ENCODE measurements around the gene LDLRAD3. TPM values are rescaled to one million over a fixed set of nuclear protein-coding genes. Genes with fewer than 3 reads are reported as not detected.

The LDLRAD3 gene
- total and polyA plus RNA-seq, 7 donors = 5.9 to 20.7 (median 12.1) TPM

- Histone ChIP-seq H3K36me3 (ENCODE audit: insufficient read depth in 1 of 2, low read depth in 1 of 2) (peaks cover 2 to 17% of the 10 kb centered on the region in 2 donors), H3K27me3 (ENCODE audit: insufficient read depth in 3 of 3, low read length in 2 of 3) (no peaks in the 10 kb centered on the region), H3K4me1 (peaks cover 6% of the 10 kb centered on the region), H3K9me3 (peaks cover 10% of the 10 kb centered on the region), H3K4me3 (no peak overlapping the region), H3K27ac (no peak overlapping the region)
- no peak for DNase-seq
- intact Hi-C loops (cut with DNase I) = no loop called here
- ATAC-seq = no peak
- TF ChIP-seq, protein P1, sequence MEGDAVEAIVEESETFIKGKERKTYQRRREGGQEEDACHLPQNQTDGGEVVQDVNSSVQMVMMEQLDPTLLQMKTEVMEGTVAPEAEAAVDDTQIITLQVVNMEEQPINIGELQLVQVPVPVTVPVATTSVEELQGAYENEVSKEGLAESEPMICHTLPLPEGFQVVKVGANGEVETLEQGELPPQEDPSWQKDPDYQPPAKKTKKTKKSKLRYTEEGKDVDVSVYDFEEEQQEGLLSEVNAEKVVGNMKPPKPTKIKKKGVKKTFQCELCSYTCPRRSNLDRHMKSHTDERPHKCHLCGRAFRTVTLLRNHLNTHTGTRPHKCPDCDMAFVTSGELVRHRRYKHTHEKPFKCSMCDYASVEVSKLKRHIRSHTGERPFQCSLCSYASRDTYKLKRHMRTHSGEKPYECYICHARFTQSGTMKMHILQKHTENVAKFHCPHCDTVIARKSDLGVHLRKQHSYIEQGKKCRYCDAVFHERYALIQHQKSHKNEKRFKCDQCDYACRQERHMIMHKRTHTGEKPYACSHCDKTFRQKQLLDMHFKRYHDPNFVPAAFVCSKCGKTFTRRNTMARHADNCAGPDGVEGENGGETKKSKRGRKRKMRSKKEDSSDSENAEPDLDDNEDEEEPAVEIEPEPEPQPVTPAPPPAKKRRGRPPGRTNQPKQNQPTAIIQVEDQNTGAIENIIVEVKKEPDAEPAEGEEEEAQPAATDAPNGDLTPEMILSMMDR (IDR thresholded peaks at IDR 0.05) = no peak
- WGBS, 3 donors = 91 to 94% (median 94%) methylated on average over 6 of the region's 6 CpGs
Observed at GRCh38 chr11:36097219-36097650, 153.4 kb downstream of the LDLRAD3 start.

GRCh38 chr11:36098087-36098486 lies 154.2 kb downstream of the LDLRAD3 start:
- Histone ChIP-seq H3K36me3 (ENCODE audit: insufficient read depth in 1 of 2, low read depth in 1 of 2) (peaks cover 2 to 17% of the 10 kb centered on the region in 2 donors), H3K4me3 (no peak overlapping the region), H3K27me3 (ENCODE audit: insufficient read depth in 3 of 3, low read length in 2 of 3) (no peaks in the 10 kb centered on the region), H3K4me1 (peaks cover 6% of the 10 kb centered on the region), H3K27ac (no peak overlapping the region), H3K9me3 (peaks cover 7% of the 10 kb centered on the region)
- 17 to 28% (median 20%) methylated on average over 6 of the region's 6 CpGs for WGBS, 3 donors
- ATAC-seq = peak in 2 of 4 donors; percentile 25 to 49
- DNase-seq = no peak
- intact Hi-C loops (cut with DNase I) = no loop called here
- TF ChIP-seq, protein P1 (IDR thresholded peaks at IDR 0.05) = no peak

DNA sequence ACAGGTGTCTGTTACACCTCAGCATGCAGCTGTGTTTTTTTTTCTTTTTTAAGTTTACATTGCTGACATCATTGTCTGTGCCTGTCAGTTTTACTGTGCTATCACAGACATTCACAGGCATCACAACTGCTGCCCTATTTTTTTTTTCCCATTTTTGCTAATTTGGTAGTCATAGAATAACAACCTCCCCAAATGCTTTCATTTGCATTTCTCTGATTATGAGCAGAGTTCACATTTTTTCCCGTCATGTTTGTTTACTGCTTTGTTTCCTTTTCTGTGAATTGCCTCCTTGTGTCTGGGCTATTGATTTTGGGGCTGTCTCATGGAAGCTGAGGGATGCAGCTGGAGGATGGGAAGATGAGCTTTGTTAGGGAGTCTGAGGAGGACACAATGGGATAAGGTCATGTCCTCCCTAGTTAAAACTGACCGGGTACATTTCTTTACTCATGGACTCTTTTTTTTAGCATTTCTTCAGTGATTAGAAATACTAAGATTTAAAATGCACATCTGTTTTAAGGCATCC lies 155.1 kb downstream of the LDLRAD3 start:
- Histone ChIP-seq H3K4me3 (no peak overlapping the region), H3K4me1 (peaks cover 6% of the 10 kb centered on the region), H3K27ac (no peak overlapping the region), H3K36me3 (ENCODE audit: insufficient read depth in 1 of 2, low read depth in 1 of 2) (peaks cover 2 to 17% of the 10 kb centered on the region in 2 donors), H3K9me3 (no peaks in the 10 kb centered on the region), H3K27me3 (ENCODE audit: insufficient read depth in 3 of 3, low read length in 2 of 3) (no peaks in the 10 kb centered on the region)
- WGBS, 3 donors = 86 to 93% (median 89%) methylated on average over 2 of the region's 2 CpGs
- TF ChIP-seq, protein P1 (IDR thresholded peaks at IDR 0.05) = no peak
- ATAC-seq = no peak
- intact Hi-C loops (cut with DNase I) = no loop called here
- no peak for DNase-seq

DNA sequence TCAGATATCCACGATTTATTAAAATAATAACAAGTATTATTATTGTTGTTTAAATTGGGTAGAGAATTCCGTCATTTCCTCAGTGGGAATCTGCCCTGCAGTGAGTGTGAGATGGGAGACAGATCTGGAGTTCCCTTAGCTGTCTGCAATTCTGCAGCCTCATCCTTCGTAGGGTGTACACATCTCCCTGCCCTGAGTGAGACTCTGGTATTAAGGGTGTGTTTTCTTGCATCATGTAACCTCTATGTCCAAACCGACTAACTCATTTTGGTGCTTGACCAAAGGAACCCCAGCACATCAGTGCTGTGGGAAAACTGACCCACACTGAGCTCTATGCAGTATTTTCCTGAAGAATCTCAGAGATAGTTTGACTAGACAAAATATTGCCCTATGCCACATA lies 157.6 kb downstream of the LDLRAD3 start:
- Histone ChIP-seq H3K27ac (no peak overlapping the region), H3K4me3 (no peak overlapping the region), H3K27me3 (ENCODE audit: insufficient read depth in 3 of 3, low read length in 2 of 3) (no peaks in the 10 kb centered on the region), H3K9me3 (no peaks in the 10 kb centered on the region), H3K36me3 (ENCODE audit: insufficient read depth in 1 of 2, low read depth in 1 of 2) (peaks cover 2 to 17% of the 10 kb centered on the region in 2 donors), H3K4me1 (peaks cover 6% of the 10 kb centered on the region)
- intact Hi-C loops (cut with DNase I) = no loop called here
- ATAC-seq (no peak), DNase-seq (no peak)
- WGBS, 3 donors = 95% methylated on average over 4 of the region's 4 CpGs
- TF ChIP-seq, protein P1 (IDR thresholded peaks at IDR 0.05) = no peak

DNA sequence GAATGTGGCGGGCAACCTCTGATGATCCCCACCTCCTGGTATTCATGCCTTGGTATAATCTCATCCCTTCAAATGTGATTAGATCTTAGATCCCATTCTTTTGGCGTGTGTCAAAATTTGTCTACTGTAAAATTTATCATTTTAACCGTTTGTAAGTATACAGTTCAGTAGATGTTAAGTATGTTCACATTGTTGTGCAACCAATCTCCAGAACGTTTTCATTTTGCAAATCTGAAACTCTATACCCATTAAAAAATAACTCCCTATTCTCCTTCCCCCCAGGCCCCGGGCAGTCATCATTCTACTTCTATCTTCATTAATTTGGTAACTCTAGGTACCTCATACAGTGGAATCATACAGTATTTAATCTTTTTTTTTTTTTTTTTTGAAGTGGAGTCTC lies 159.0 kb downstream of the LDLRAD3 start:
- no peak overlapping the region for H3K27ac ChIP-seq
- no peak for ATAC-seq
- H3K4me1 ChIP-seq = peaks cover 4% of the 10 kb centered on the region
- TF ChIP-seq, protein P1 (IDR thresholded peaks at IDR 0.05) = no peak
- no peak for DNase-seq
- no peaks in the 10 kb centered on the region for H3K9me3 ChIP-seq
- intact Hi-C loops (cut with DNase I) = no loop called here
- H3K27me3 ChIP-seq (ENCODE audit: insufficient read depth in 3 of 3, low read length in 2 of 3) = no peaks in the 10 kb centered on the region
- peaks cover 2 to 17% of the 10 kb centered on the region in 2 donors for H3K36me3 ChIP-seq (ENCODE audit: insufficient read depth in 1 of 2, low read depth in 1 of 2)
- WGBS, 3 donors = 89 to 96% (median 90%) methylated on average over 5 of the region's 5 CpGs
- H3K4me3 ChIP-seq = no peak overlapping the region

Measured in psoas muscle (tissue), 8 donors.